Esophagus (tissue), 2 donors: Measurements from ENCODE around the gene EIF3J. TPM values are rescaled to one million over a fixed set of nuclear protein-coding genes. Genes with fewer than 3 reads are reported as not detected.
A peak's percentile ranks its signal among the peaks of the same experiment; 100 is the strongest.

ENCODE experiments used
- H3K27ac ChIP-seq, 2 donors: one replicate each; pipeline ENCODE4 v1.5.1; 2013; ENCODE audit warnings: low read depth in 2 of 2, mild to moderate bottlenecking in 2 of 2, inconsistent platforms in 1 of 2, low read length in 1 of 2, moderate library complexity in 1 of 2
- H3K27me3 ChIP-seq, 2 donors: one replicate each; pipeline ENCODE4 v1.6.1; 2013; ENCODE audit warnings: low read length in 2 of 2, control low read depth in 1 of 2, mild to moderate bottlenecking in 1 of 2; ENCODE audit not compliant: insufficient read depth in 2 of 2, control insufficient read depth in 1 of 2
- H3K36me3 ChIP-seq, 2 donors: one replicate each; pipeline ENCODE4 v1.6.1; 2013; ENCODE audit warnings: low read length in 1 of 2; ENCODE audit not compliant: control insufficient read depth in 2 of 2, insufficient read depth in 2 of 2
- H3K4me1 ChIP-seq, 2 donors: one replicate each; pipeline ENCODE4 v1.6.1; 2013; ENCODE audit warnings: low read length in 1 of 2; ENCODE audit not compliant: control insufficient read depth in 2 of 2, insufficient read depth in 2 of 2
- H3K4me3 ChIP-seq, 2 donors: one replicate each; pipeline ENCODE4 v1.5.1; 2013; ENCODE audit warnings: low read length in 2 of 2, mild to moderate bottlenecking in 2 of 2, low read depth in 1 of 2, moderate library complexity in 1 of 2
- H3K9me3 ChIP-seq, 2 donors: one replicate each; pipeline ENCODE4 v1.6.1; 2013; ENCODE audit warnings: mild to moderate bottlenecking in 2 of 2, low read depth in 1 of 2, low read length in 1 of 2, moderate library complexity in 1 of 2; ENCODE audit not compliant: control insufficient read depth in 2 of 2, insufficient read depth in 1 of 2
- WGBS, 2 donors: extraction: QIAGEN DNeasy Blood & Tissue Kit; methylation state at CpG; one replicate each; pipeline ENCODE4 v1.1.7; 2013; 5-methylcytosine and 5-hydroxymethylcytosine counted together
- polyA plus RNA-seq, 2 donors: library from polyadenylated mRNA; stranded (reverse); fragments of 200-250 nt; gene quantifications; one replicate each; pipeline ENCODE4 v1.2.3, GENCODE V29; 2013
- donor health status: healthy with polysubstance abuse.
- donor health status: Bipolar disorder and iron deficiency.

Gene EIF3J
- polyA plus RNA-seq, 2 donors = 34.4 to 58.4 TPM

DNA sequence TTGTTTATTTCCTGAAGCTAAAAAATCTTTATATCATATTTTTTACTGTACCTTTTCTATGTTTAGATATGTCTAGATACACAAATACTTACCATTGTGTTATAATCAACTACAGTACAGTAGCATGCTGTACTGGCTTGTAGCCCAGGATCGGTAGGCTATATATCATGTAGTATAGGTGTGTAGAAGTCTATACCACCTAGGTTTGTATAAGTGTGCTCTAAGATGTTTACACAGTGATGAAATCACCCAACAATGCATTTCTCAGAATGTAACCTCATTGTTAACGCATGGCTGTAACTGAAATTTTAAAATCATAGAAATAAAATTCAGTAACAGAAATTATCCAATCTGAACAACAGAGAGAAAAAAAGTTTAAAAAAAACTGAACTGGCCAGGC, 43.2 kb downstream of the EIF3J start:
- WGBS, 2 donors = 79 to 82% methylated on average over 2 of the region's 2 CpGs
- Histone ChIP-seq H3K36me3 (peaks cover 4 to 7% of the 10 kb centered on the region in 2 donors), H3K9me3 (no peaks in the 10 kb centered on the region), H3K27ac (no peak overlapping the region), H3K27me3 (no peaks in the 10 kb centered on the region), H3K4me3 (no peak overlapping the region), H3K4me1 (no peaks in the 10 kb centered on the region)

- Histone ChIP-seq H3K4me1 (no peaks in the 10 kb centered on the region), H3K4me3 (no peak overlapping the region)
- 82 to 86% methylated on average over 5 of the region's 5 CpGs for WGBS, 2 donors
Observed at GRCh38 chr15:44584162-44584749, 47.3 kb downstream of the EIF3J start.

DNA sequence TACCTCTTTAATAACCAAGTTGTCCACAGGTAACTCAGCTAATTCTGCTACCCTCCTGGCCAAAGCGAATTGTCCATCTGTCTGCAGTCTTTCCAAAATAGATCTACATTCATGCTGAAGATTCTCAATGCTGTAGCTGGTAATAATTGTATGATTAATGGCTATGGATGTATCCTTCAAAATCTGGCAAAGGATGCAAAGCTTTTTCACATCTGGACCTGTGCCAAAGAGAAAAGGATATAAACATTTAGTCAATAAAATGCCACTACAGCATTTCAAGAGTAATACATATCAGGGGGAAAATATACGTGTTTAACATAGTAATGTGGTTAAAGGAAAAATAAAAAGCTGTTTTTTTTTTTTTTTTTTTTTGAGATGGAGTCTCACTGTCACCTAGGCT, 48.7 kb downstream of the EIF3J start:
- Histone ChIP-seq H3K27ac (no peak overlapping the region), H3K4me3 (no peak overlapping the region), H3K27me3 (no peaks in the 10 kb centered on the region), H3K36me3 (peaks cover 17 to 20% of the 10 kb centered on the region in 2 donors), H3K4me1 (no peaks in the 10 kb centered on the region), H3K9me3 (no peaks in the 10 kb centered on the region)
- 80 to 97% methylated on average over 2 of the region's 2 CpGs for WGBS, 2 donors

More at GRCh38 chr15:44584162-44584749, 47.3 kb downstream of the EIF3J start:
- Histone ChIP-seq H3K9me3 (no peaks in the 10 kb centered on the region), H3K36me3 (peaks cover 13 to 16% of the 10 kb centered on the region in 2 donors), H3K27me3 (no peaks in the 10 kb centered on the region), H3K27ac (no peak overlapping the region)

GRCh38 chr15:44588541-44588940, 51.6 kb downstream of the EIF3J start:
- H3K27ac ChIP-seq = no peak overlapping the region
- peaks cover 18 to 20% of the 10 kb centered on the region in 2 donors for H3K36me3 ChIP-seq
- 79 to 87% methylated on average over 5 of the region's 5 CpGs for WGBS, 2 donors

DNA sequence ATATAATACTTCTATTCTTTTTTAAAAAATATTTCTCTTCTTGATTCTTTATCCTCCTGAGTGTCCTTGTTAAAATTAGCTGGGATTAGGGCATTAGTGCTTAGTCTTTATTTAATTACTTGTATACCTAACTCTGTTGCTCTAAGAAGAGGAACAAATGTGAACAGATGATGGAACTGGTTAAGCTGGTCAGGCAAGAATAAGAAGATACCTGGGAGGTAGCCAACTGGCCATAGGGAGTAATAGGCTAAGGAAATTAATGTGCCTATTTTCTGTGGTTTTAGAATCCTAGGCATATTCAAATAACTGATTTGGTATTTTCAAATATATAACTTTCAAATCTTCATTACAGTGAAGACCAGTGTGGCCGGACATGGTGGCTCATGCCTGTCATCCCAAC, 54.4 kb downstream of the EIF3J start:
- H3K4me3 ChIP-seq = no peak overlapping the region
- H3K36me3 ChIP-seq = peaks cover 15 to 20% of the 10 kb centered on the region in 2 donors
- H3K4me1 ChIP-seq = no peaks in the 10 kb centered on the region
- no peaks in the 10 kb centered on the region for H3K9me3 ChIP-seq
- WGBS, 2 donors = 47 to 70% methylated on average over 1 of the region's 1 CpG
- H3K27me3 ChIP-seq = no peaks in the 10 kb centered on the region
- H3K27ac ChIP-seq = peak overlapping the region; percentile 63 to 80

More at GRCh38 chr15:44588541-44588940, 51.6 kb downstream of the EIF3J start:
- Histone ChIP-seq H3K4me3 (no peak overlapping the region), H3K4me1 (no peaks in the 10 kb centered on the region), H3K9me3 (no peaks in the 10 kb centered on the region), H3K27me3 (no peaks in the 10 kb centered on the region)

- 67 to 71% methylated on average over 7 of the region's 7 CpGs for WGBS, 2 donors
- Histone ChIP-seq H3K36me3 (peaks cover 14 to 17% of the 10 kb centered on the region in 2 donors), H3K4me1 (no peaks in the 10 kb centered on the region), H3K27me3 (no peaks in the 10 kb centered on the region), H3K4me3 (no peak overlapping the region), H3K9me3 (no peaks in the 10 kb centered on the region), H3K27ac (no peak overlapping the region)
Observed at GRCh38 chr15:44593042-44593736, 56.2 kb downstream of the EIF3J start.

DNA sequence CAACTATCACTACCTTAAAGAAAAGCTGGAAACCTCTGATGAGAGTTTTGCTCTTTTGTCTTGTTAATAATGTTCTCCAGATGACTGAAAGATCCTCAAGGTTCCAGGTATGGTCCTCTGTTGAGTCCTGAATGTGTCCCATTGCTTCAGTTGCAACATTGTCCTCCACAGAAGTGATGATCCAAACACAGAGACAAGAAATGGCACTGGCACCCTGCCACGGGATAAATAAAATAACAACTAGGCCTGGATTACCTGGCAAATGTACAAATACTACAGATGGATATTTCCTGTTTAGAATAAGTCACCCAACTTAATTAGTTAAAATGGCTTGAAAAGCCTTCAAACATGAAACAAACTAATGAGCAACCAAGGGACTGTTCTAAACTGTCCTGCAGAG, 58.3 kb downstream of the EIF3J start:
- WGBS, 2 donors = 43 to 73% methylated on average over 1 of the region's 1 CpG

GRCh38 chr15:44595656-44596510, 58.9 kb downstream of the EIF3J start:
- Histone ChIP-seq H3K4me1 (no peaks in the 10 kb centered on the region), H3K36me3 (peaks cover 7 to 10% of the 10 kb centered on the region in 2 donors), H3K4me3 (no peak overlapping the region), H3K9me3 (no peaks in the 10 kb centered on the region), H3K27me3 (no peaks in the 10 kb centered on the region), H3K27ac (no peak overlapping the region)
- WGBS, 2 donors = 94 to 96% methylated on average over 3 of the region's 3 CpGs

More for the DNA sequence above, 58.3 kb downstream of the EIF3J start:
- Histone ChIP-seq H3K27me3 (no peaks in the 10 kb centered on the region), H3K4me3 (no peak overlapping the region), H3K4me1 (no peaks in the 10 kb centered on the region), H3K36me3 (peaks cover 12% of the 10 kb centered on the region in 2 donors), H3K27ac (no peak overlapping the region), H3K9me3 (no peaks in the 10 kb centered on the region)

DNA sequence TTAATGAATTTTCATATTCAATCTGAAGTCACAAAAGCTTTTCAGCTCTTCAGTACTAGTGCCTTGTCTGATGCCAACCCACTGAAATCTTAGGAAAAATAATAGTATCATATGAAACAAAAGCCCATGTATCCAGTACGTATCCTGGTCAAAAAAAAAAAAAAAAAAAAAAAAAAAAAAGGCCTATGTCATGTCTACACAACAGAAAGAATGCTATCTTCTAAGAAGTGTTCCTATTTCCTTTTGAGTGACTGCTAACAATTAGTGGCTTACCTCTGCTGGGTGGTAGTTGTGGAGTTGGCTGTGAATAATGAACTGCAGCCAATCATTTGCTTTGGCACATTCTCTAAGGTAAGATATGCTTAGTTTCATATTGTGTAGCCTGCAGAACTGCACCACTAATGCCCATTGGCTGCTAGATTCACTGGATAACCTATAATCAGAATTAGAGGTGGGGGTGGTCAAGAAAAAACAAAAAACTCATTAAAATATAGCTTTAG, 59.6 kb downstream of the EIF3J start:
- H3K27ac ChIP-seq = no peak overlapping the region
- no peaks in the 10 kb centered on the region for H3K4me1 ChIP-seq
- H3K27me3 ChIP-seq = no peaks in the 10 kb centered on the region
- H3K9me3 ChIP-seq = no peaks in the 10 kb centered on the region
- 73 to 83% methylated on average over 1 of the region's 1 CpG for WGBS, 2 donors
- H3K4me3 ChIP-seq = no peak overlapping the region
- H3K36me3 ChIP-seq = peaks cover 7 to 12% of the 10 kb centered on the region in 2 donors
